ENCODE results near the gene EIF3B. TPM values are rescaled to one million over a fixed set of nuclear protein-coding genes. Genes with fewer than 3 reads are reported as not detected.
A peak's percentile ranks its signal among the peaks of the same experiment; 100 is the strongest.

The EIF3B gene
- total RNA-seq, 1 donor from 2014 or later: 213 TPM

DNA sequence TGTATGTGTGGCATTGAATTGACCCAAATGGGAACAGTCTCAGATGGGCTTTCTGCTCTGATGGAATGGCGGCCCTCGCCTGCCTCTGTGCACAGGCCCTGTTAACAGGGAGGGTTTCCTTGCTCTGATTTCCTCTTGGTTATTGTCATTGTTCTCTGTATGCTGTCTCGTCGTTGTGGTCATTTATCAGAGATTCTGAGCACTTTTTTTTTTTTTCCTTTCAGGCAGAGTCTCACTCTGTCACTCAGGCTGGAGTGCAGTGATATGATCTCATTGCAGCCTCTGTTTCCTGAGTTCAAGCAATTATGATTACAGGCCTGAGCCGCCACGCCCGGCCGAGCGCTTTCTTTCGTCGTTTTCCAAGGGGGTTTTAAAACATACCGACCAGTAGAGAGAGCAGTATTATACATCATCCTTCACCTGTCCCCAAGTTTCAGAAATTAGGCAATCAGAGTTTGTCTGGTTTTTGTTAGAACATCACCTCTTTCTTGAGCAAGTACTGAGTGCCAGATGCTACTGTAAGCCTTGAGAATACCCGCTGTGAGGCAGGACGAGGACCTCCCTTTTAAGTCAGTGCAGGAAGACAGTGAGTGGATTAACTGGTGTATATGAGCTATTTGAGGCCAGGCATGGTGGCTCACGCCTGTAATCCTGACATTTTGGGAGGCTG lies 55.3 kb downstream of the EIF3B start:
- Histone ChIP-seq H3K4me2 (ENCODE audit: low read length) (no peak overlapping the region), H3K27me3 (ENCODE audit: insufficient read depth, low read length) (no peaks in the 10 kb centered on the region), H4K20me1 (ENCODE audit: insufficient read depth, low read length) (peaks cover 60% of the 10 kb centered on the region), H2AFZ (ENCODE audit: low read depth, low read length) (no peak overlapping the region), H3K27ac (ENCODE audit: low read depth, low read length) (no peak overlapping the region), H3K9ac (ENCODE audit: low read length) (no peak overlapping the region), H3K36me3 (ENCODE audit: insufficient read depth, low read length) (no peaks in the 10 kb centered on the region), H3K9me3 (ENCODE audit: insufficient read depth, low read depth, low read length) (no peaks in the 10 kb centered on the region), H3K79me2 (ENCODE audit: insufficient read depth, low read length) (peaks cover 18% of the 10 kb centered on the region), H3K4me1 (ENCODE audit: insufficient read depth, low read length) (peaks cover 9% of the 10 kb centered on the region), H3K4me3 (ENCODE audit: insufficient read depth, low read depth, low read length) (no peak overlapping the region)
- H3K4me3 Mint-ChIP-seq (ENCODE audit: unreplicated experiment): no peak overlapping the region
- H3K27ac Mint-ChIP-seq (ENCODE audit: unreplicated experiment): peak overlapping the region; percentile 48
- FAIRE-seq (no peak), DNase-seq (ENCODE audit: low read depth) (no peak)
- H3K4me1 Mint-ChIP-seq (ENCODE audit: low read depth, unreplicated experiment): peaks cover 20% of the 10 kb centered on the region
- H3K27me3 Mint-ChIP-seq (ENCODE audit: low read depth, unreplicated experiment): no peaks in the 10 kb centered on the region
- no peaks in the 10 kb centered on the region for H3K36me3 Mint-ChIP-seq (ENCODE audit: low read depth, unreplicated experiment)
- no peaks in the 10 kb centered on the region for H3K9me3 Mint-ChIP-seq (ENCODE audit: unreplicated experiment)
- TF ChIP-seq, protein P1, sequence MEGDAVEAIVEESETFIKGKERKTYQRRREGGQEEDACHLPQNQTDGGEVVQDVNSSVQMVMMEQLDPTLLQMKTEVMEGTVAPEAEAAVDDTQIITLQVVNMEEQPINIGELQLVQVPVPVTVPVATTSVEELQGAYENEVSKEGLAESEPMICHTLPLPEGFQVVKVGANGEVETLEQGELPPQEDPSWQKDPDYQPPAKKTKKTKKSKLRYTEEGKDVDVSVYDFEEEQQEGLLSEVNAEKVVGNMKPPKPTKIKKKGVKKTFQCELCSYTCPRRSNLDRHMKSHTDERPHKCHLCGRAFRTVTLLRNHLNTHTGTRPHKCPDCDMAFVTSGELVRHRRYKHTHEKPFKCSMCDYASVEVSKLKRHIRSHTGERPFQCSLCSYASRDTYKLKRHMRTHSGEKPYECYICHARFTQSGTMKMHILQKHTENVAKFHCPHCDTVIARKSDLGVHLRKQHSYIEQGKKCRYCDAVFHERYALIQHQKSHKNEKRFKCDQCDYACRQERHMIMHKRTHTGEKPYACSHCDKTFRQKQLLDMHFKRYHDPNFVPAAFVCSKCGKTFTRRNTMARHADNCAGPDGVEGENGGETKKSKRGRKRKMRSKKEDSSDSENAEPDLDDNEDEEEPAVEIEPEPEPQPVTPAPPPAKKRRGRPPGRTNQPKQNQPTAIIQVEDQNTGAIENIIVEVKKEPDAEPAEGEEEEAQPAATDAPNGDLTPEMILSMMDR (IDR thresholded peaks at IDR 0.05; ENCODE audit: insufficient read depth, low read depth, low read length): no peak
- no peak for TF ChIP-seq EZH2 (IDR thresholded peaks at IDR 0.05; ENCODE audit: insufficient read depth, low read length)

DNA sequence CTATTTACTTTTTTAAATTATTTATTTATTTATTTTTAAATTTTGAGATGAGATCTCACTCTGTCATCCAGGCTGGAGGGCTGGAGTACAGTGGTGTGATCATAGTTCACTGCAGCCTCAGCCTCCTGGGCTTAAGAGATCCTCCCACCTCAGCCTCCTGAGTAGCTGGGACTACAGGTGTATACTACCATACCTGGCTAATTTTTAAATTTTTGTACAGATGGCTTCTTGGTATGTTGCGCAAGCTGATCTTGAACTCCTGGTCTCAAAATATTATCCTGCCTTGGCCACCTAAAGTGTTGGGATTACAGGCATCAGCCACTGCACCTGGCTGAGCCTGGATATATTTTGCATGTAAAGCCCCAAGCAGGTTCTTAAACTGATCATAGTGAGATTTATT lies 56.4 kb downstream of the EIF3B start:
- H3K4me3 ChIP-seq (ENCODE audit: insufficient read depth, low read depth, low read length): no peak overlapping the region
- no peak for FAIRE-seq

More for the DNA sequence above, 56.4 kb downstream of the EIF3B start:
- Histone ChIP-seq H4K20me1 (ENCODE audit: insufficient read depth, low read length) (peaks cover 52% of the 10 kb centered on the region), H3K9ac (ENCODE audit: low read length) (no peak overlapping the region), H2AFZ (ENCODE audit: low read depth, low read length) (no peak overlapping the region), H3K36me3 (ENCODE audit: insufficient read depth, low read length) (no peaks in the 10 kb centered on the region), H3K27me3 (ENCODE audit: insufficient read depth, low read length) (no peaks in the 10 kb centered on the region), H3K4me1 (ENCODE audit: insufficient read depth, low read length) (peaks cover 9% of the 10 kb centered on the region), H3K79me2 (ENCODE audit: insufficient read depth, low read length) (peaks cover 12% of the 10 kb centered on the region), H3K27ac (ENCODE audit: low read depth, low read length) (no peak overlapping the region), H3K4me2 (ENCODE audit: low read length) (no peak overlapping the region), H3K9me3 (ENCODE audit: insufficient read depth, low read depth, low read length) (no peaks in the 10 kb centered on the region)
- peaks cover 12% of the 10 kb centered on the region for H3K4me1 Mint-ChIP-seq (ENCODE audit: low read depth, unreplicated experiment)
- DNase-seq (ENCODE audit: low read depth): no peak
- no peak for TF ChIP-seq EZH2 (IDR thresholded peaks at IDR 0.05; ENCODE audit: insufficient read depth, low read length)
- TF ChIP-seq, protein P1 (IDR thresholded peaks at IDR 0.05; ENCODE audit: insufficient read depth, low read depth, low read length): no peak
- no peak overlapping the region for H3K4me3 Mint-ChIP-seq (ENCODE audit: unreplicated experiment)
- no peaks in the 10 kb centered on the region for H3K27me3 Mint-ChIP-seq (ENCODE audit: low read depth, unreplicated experiment)
- no peaks in the 10 kb centered on the region for H3K36me3 Mint-ChIP-seq (ENCODE audit: low read depth, unreplicated experiment)
- no peak overlapping the region for H3K27ac Mint-ChIP-seq (ENCODE audit: unreplicated experiment)
- H3K9me3 Mint-ChIP-seq (ENCODE audit: unreplicated experiment): no peaks in the 10 kb centered on the region
